HFFc6 (cell line): ENCODE measurements around the gene UQCRHL. TPM values are rescaled to one million over a fixed set of nuclear protein-coding genes. Genes with fewer than 3 reads are reported as not detected.

Source experiments
- DNase-seq: peaks from one replicate; pipeline ENCODE4 v3.0.0-alpha.2; 2018
- H3K27ac Mint-ChIP-seq: 2 replicates; pipeline ENCODE4 v1.8.0; 2020; ENCODE audit warnings: mild to moderate bottlenecking, mixed read lengths
- H3K27me3 Mint-ChIP-seq: 2 replicates; pipeline ENCODE4 v1.8.0; 2021; ENCODE audit warnings: mild to moderate bottlenecking, moderate library complexity, mixed read lengths; ENCODE audit not compliant: insufficient read depth
- H3K36me3 Mint-ChIP-seq: 2 replicates; pipeline ENCODE4 v1.8.0; 2021; ENCODE audit warnings: low read depth, mixed read lengths
- H3K4me1 Mint-ChIP-seq: 2 replicates; pipeline ENCODE4 v1.8.0; 2020; ENCODE audit warnings: low read depth, mixed read lengths
- H3K4me3 Mint-ChIP-seq: 2 replicates; pipeline ENCODE4 v1.8.0; 2020; ENCODE audit warnings: mild to moderate bottlenecking, moderate library complexity, mixed read lengths
- H3K9me3 Mint-ChIP-seq: 2 replicates; pipeline ENCODE4 v1.8.0; 2020; ENCODE audit warnings: mild to moderate bottlenecking, mixed read lengths
- CTCF ChIP-seq: fragments of 200-600 bp; sonication (generic); IDR thresholded peaks from 2 replicates; pipeline ENCODE4 v1.5.0; 2021; ENCODE audit warnings: antibody characterized with exemption, mild to moderate bottlenecking
- total RNA-seq, 6 experiments: library from RNA; stranded (reverse); fragmentation: NEBNext Ultra II Directional; extraction: Animal tissue kit (Norgen Biotek cat#: 25700); gene quantifications; 2 replicates in 1 of 6; 3 replicates in 5 of 6; pipeline ENCODE4 v1.2.3, GENCODE V29; 2021

UQCRHL gene
- total RNA-seq, 6 experiments from 2014 or later, result 0.75 to 1.8 (median 1.5) TPM

GRCh38 chr1:15767941-15768340 is 39.5 kb downstream of the UQCRHL start:
- H3K27ac Mint-ChIP-seq, result no peak overlapping the region
- no peak for TF ChIP-seq CTCF

GRCh38 chr1:15765495-15766194 is 41.8 kb downstream of the UQCRHL start:
- peaks cover 1% of the 10 kb centered on the region; the same call in 1 of the 2 replicates for H3K27me3 Mint-ChIP-seq
- no peak for DNase-seq
- H3K4me1 Mint-ChIP-seq, result peaks cover 37% of the 10 kb centered on the region
- H3K4me3 Mint-ChIP-seq, result peak overlapping the region; percentile 41; the same call in 1 of the 2 replicates
- no peak for TF ChIP-seq CTCF
- H3K27ac Mint-ChIP-seq, result peak overlapping the region; percentile 90
- H3K9me3 Mint-ChIP-seq, result no peaks in the 10 kb centered on the region
- peaks cover 20% of the 10 kb centered on the region for H3K36me3 Mint-ChIP-seq

More at GRCh38 chr1:15767941-15768340, 39.5 kb downstream of the UQCRHL start:
- Mint-ChIP-seq H3K9me3 (no peaks in the 10 kb centered on the region), H3K4me1 (peaks cover 24% of the 10 kb centered on the region), H3K27me3 (peaks cover 1% of the 10 kb centered on the region; the same call in 1 of the 2 replicates), H3K36me3 (peaks cover 26% of the 10 kb centered on the region), H3K4me3 (no peak overlapping the region)
- DNase-seq, result no peak

GRCh38 chr1:15764890-15765289 is 42.6 kb downstream of the UQCRHL start:
- no peak for DNase-seq
- H3K27me3 Mint-ChIP-seq, result peaks cover 1% of the 10 kb centered on the region; the same call in 1 of the 2 replicates
- TF ChIP-seq CTCF, result no peak
- peaks cover 20% of the 10 kb centered on the region for H3K36me3 Mint-ChIP-seq
- no peak overlapping the region for H3K4me3 Mint-ChIP-seq
- H3K9me3 Mint-ChIP-seq, result no peaks in the 10 kb centered on the region
- peaks cover 41% of the 10 kb centered on the region for H3K4me1 Mint-ChIP-seq
- peak overlapping the region; percentile 90; the same call in 1 of the 2 replicates for H3K27ac Mint-ChIP-seq

- H3K4me1 Mint-ChIP-seq, result peaks cover 47% of the 10 kb centered on the region
- H3K36me3 Mint-ChIP-seq, result peaks cover 20% of the 10 kb centered on the region
- H3K27me3 Mint-ChIP-seq, result peaks cover 1% of the 10 kb centered on the region; the same call in 1 of the 2 replicates
- no peak overlapping the region for H3K4me3 Mint-ChIP-seq
- DNase-seq, result no peak
- no peak for TF ChIP-seq CTCF
- peak overlapping the region; percentile 36 for H3K27ac Mint-ChIP-seq
- no peaks in the 10 kb centered on the region for H3K9me3 Mint-ChIP-seq
These were observed 43.1 kb downstream of the UQCRHL start for GRCh38 chr1:15764269-15764764.

- no peaks in the 10 kb centered on the region for H3K9me3 Mint-ChIP-seq
- no peak for TF ChIP-seq CTCF
- peaks cover 16% of the 10 kb centered on the region; the same call in 1 of the 2 replicates for H3K36me3 Mint-ChIP-seq
- peaks cover 1% of the 10 kb centered on the region; the same call in 1 of the 2 replicates for H3K27me3 Mint-ChIP-seq
- H3K4me1 Mint-ChIP-seq, result peaks cover 48% of the 10 kb centered on the region
- no peak overlapping the region for H3K4me3 Mint-ChIP-seq
- H3K27ac Mint-ChIP-seq, result peak overlapping the region; percentile 14; the same call in 1 of the 2 replicates
- DNase-seq, result no peak
These were observed 44.9 kb downstream of the UQCRHL start for GRCh38 chr1:15762546-15762945.
